Hematopoietic multipotent progenitor cell treated with erythropoietin and hydrocortisone succinate and interleukin-3 and kit ligand, for 17 days (in vitro differentiated cells): Measurements from ENCODE around the gene PAK3.

Source experiments
- DNase-seq: peaks from one replicate; pipeline ENCODE4 v3.0.0-alpha.2; 2015; ENCODE audit warnings: low spot score

The PAK3 gene

GRCh38 chrX:111262086-111262485 is 166.1 kb downstream of the PAK3 start:
- DNase-seq = no peak

DNA sequence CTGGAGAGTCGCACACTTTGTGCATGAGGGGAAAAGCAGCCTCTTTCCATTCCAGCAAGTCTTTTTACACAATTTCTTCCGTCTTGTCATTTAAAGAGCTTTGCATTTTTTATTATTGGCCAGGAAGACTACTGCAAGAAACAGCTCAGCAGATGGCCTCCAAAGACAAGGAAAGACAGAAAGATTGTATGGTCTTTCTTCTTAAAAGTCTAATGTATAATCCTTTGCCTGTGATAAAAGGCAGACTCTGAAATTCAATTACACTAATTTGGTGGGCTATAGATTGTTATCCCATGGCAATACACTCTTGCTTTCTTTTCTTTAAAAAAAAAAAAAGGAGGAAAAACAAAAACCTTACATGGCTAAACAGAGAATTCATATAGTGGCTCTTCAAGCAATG is 168.4 kb downstream of the PAK3 start:
- DNase-seq = no peak

- no peak for DNase-seq
These were observed 169.5 kb downstream of the PAK3 start for GRCh38 chrX:111265486-111265885.

- no peak for DNase-seq
These were observed 172.5 kb downstream of the PAK3 start for GRCh38 chrX:111268506-111268905.

- no peak for DNase-seq
These were observed 174.3 kb downstream of the PAK3 start, which contains the start of gene CAPN6 for GRCh38 chrX:111270339-111270738. CAPN6 (minus strand) TSS chrX:111270483; CDS start chrX:111263936, 6,547 bp downstream.
